ENCODE data around the gene PEAK3. TPM values are rescaled to one million over a fixed set of nuclear protein-coding genes. Genes with fewer than 3 reads are reported as not detected.

PEAK3 gene
- total RNA-seq, 1 donor from 2014 or later: 4.5 TPM

DNA sequence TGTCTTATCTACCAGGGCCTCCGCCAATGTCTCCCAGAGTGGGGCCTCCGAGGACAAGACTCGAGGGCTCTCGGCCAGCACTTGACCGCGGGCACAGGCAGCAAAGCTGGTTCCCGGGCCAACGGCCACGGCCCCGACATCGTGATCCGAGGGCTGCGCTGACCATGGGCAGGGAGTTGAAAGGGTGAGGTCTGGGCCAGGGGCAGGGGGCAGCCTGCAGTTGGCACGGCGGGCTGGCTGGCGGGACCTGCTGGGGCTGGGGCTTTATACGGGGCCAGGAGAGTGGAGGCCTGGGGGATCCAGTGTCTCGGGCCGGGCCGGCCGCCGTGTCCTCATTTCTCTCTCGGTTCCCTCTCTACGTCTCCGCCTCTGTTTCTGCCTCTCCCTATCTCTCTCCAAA, 35.8 kb upstream of the PEAK3 start:
- no peak for ATAC-seq
- no peak overlapping the region for H3K4me3 ChIP-seq
- no peak overlapping the region for H3K27ac ChIP-seq
- peaks cover 6% of the 10 kb centered on the region for H3K36me3 ChIP-seq
- H3K9me3 ChIP-seq: no peaks in the 10 kb centered on the region
- H3K27me3 ChIP-seq: peaks cover 7% of the 10 kb centered on the region
- DNase-seq: no peak
- intact Hi-C loops (cut with DNase I): no loop called here
- TF ChIP-seq, protein P1, sequence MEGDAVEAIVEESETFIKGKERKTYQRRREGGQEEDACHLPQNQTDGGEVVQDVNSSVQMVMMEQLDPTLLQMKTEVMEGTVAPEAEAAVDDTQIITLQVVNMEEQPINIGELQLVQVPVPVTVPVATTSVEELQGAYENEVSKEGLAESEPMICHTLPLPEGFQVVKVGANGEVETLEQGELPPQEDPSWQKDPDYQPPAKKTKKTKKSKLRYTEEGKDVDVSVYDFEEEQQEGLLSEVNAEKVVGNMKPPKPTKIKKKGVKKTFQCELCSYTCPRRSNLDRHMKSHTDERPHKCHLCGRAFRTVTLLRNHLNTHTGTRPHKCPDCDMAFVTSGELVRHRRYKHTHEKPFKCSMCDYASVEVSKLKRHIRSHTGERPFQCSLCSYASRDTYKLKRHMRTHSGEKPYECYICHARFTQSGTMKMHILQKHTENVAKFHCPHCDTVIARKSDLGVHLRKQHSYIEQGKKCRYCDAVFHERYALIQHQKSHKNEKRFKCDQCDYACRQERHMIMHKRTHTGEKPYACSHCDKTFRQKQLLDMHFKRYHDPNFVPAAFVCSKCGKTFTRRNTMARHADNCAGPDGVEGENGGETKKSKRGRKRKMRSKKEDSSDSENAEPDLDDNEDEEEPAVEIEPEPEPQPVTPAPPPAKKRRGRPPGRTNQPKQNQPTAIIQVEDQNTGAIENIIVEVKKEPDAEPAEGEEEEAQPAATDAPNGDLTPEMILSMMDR (IDR thresholded peaks at IDR 0.05): no peak
- H3K4me1 ChIP-seq: no peaks in the 10 kb centered on the region

DNA sequence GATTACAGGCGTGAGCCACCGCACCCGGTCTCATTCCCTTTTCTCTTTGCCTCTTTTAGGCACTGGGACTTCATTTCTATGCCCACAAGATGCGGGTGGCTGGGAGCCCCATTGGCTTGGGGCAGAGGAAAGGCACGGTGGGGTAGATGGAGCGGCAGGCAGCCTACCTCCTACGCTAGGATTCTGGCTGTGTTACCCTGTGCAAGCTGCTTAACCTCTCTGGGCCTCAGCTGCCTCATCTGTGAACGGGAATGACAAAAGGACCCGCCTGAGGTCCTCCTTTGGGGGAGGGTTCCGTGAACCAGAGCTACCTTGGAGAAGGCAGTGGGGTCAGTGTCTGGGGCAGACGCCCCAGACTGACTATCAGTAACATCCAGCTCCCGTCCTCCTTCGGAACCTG, 35.3 kb upstream of the PEAK3 start:
- intact Hi-C loops (cut with DNase I): no loop called here
- H3K27ac ChIP-seq: no peak overlapping the region
- H3K4me3 ChIP-seq: no peak overlapping the region
- H3K9me3 ChIP-seq: no peaks in the 10 kb centered on the region
- H3K27me3 ChIP-seq: peaks cover 12% of the 10 kb centered on the region
- H3K36me3 ChIP-seq: peaks cover under 1% of the 10 kb centered on the region
- TF ChIP-seq, protein P1 (IDR thresholded peaks at IDR 0.05): no peak
- ATAC-seq (no peak), DNase-seq (no peak)
- H3K4me1 ChIP-seq: no peaks in the 10 kb centered on the region

DNA sequence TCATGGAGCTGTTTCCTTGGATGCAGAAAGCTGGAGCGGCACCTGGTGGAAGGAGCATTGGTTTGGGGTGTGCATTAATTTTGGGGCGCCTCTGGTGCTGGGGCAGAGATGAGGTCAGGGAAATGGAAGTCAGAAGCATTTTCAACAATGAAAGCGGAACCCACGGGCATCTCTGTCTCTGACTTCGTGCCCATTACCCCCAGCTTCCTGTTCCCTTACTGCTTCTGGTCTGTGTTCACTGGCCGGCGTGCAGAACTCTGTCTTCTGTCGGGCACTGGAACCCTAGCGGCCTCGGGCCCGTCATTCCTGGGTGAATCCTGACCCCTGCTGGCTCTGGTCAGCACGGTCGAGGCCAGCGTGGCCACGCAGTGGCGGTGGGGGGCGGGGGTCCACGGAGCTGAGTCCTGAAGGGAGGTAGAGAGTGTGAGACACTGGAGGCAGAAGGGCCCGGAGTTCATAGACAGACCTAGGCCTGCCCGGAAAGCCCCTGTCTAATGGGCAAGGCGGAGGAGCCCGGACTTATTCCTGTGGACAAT, 33.9 kb upstream of the PEAK3 start:
- Histone ChIP-seq H3K27ac (no peak overlapping the region), H3K4me1 (no peaks in the 10 kb centered on the region), H3K4me3 (no peak overlapping the region), H3K36me3 (no peaks in the 10 kb centered on the region), H3K9me3 (no peaks in the 10 kb centered on the region), H3K27me3 (peaks cover 25% of the 10 kb centered on the region)
- ATAC-seq (peak; percentile 95), DNase-seq (peak; percentile 86)
- intact Hi-C loops (cut with DNase I): no loop called here
- TF ChIP-seq, protein P1 (IDR thresholded peaks at IDR 0.05): peak; percentile 54

DNA sequence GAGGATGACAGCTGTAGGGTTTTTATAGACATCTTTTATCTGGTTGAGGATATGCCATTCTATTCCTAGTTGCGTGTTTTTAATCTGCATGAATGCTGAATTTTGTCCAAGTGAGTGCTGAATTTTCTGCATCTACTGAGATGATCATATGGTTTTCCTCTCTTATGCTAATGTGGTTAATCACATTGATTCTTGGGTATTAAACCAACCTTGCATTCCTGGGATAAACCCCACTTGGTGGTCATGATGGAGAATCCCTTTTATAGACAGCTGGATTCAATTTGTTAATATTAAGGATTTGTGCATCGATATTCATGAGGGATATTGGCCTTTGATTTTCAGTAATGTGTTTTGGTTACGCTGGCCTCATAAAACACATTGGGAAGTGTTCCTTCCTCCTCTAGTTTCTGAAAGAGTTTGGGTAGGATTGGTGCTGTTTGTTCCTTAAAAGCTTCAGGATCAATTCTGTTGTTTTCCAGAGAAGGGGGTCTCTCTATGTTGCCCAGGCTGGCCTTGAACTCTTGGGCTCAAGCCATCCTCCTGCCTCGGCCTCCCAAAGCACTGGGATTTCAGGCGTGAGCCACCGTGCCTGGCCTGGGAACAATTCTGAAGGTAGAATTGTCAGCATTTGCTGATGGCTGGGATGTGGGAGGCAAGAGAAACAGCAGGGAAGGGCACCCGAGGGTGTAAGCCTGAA, 33.3 kb upstream of the PEAK3 start:
- Histone ChIP-seq H3K27me3 (peaks cover 29% of the 10 kb centered on the region), H3K4me3 (no peak overlapping the region), H3K4me1 (no peaks in the 10 kb centered on the region), H3K27ac (no peak overlapping the region), H3K9me3 (no peaks in the 10 kb centered on the region), H3K36me3 (no peaks in the 10 kb centered on the region)
- DNase-seq: no peak
- intact Hi-C loops (cut with DNase I): no loop called here
- TF ChIP-seq, protein P1 (IDR thresholded peaks at IDR 0.05): no peak
- ATAC-seq: no peak

DNA sequence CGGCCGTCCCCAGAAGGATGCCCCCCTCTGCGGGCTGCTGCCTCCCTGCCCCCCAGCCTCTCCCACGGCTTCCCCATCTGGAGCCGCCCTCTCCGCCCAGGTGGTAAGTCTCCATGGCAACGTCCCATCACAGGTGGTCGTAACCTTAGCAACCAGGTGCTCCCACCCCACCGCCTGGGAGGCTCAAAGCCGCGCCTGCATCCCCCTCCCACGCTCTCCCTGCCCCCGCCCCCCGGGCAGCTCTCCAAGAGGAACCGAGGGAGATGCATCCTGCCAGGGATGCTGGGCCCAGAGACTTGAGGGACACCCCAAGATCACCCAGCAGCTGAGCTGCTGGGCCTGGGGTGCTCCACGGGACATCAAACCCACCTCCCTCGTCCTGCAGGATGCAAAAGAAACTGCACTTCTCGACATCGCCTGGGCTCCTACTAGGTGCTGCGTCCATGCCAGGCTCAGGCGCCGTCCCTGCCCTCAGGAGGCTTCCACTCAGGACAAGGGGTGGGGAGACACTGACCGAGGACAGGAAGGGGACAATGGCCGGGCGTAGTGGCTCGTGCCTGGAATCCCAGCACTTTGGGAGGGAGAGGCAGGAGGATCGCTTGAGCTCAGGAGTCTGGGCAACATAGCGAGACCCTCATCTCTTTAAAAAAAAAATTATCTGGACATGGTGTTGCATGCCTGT, 31.0 kb upstream of the PEAK3 start:
- intact Hi-C loops (cut with DNase I): no loop called here
- H3K4me1 ChIP-seq: no peaks in the 10 kb centered on the region
- H3K4me3 ChIP-seq: no peak overlapping the region
- H3K27me3 ChIP-seq: peaks cover 48% of the 10 kb centered on the region
- H3K36me3 ChIP-seq: no peaks in the 10 kb centered on the region
- H3K27ac ChIP-seq: no peak overlapping the region
- no peaks in the 10 kb centered on the region for H3K9me3 ChIP-seq
- TF ChIP-seq, protein P1 (IDR thresholded peaks at IDR 0.05): no peak
- ATAC-seq (no peak), DNase-seq (no peak)
